Hepatocyte (in vitro differentiated cells): ENCODE measurements around the gene TOGARAM2. TPM values are rescaled to one million over a fixed set of nuclear protein-coding genes. Genes with fewer than 3 reads are reported as not detected.

Experiments
- DNase-seq: peaks from one replicate; pipeline ENCODE4 v3.0.0-alpha.2; 2016; ENCODE audit warnings: low spot score
- H2AFZ ChIP-seq: fragments of 200-600 bp; sonication (generic); 2 replicates; pipeline ENCODE4 v1.6.0; 2016; ENCODE audit warnings: antibody characterized with exemption, mild to moderate bottlenecking
- H3K27ac ChIP-seq: fragments of 200-600 bp; sonication (generic); 2 replicates; pipeline ENCODE4 v1.5.1; 2016; ENCODE audit warnings: mild to moderate bottlenecking
- H3K27me3 ChIP-seq: fragments of 200-600 bp; sonication (generic); 2 replicates; pipeline ENCODE4 v1.6.1; 2016
- H3K36me3 ChIP-seq: fragments of 200-600 bp; sonication (generic); replicated peaks from 2 replicates; pipeline ENCODE4 v1.5.1; 2016; ENCODE audit warnings: low read depth; ENCODE audit not compliant: insufficient read depth
- H3K4me1 ChIP-seq: fragments of 200-600 bp; sonication (generic); 2 replicates; pipeline ENCODE4 v1.5.1; 2016; ENCODE audit warnings: mild to moderate bottlenecking, moderate library complexity; ENCODE audit not compliant: insufficient read depth
- H3K4me2 ChIP-seq: fragments of 200-600 bp; sonication (generic); 2 replicates; pipeline ENCODE4 v1.6.0; 2016
- H3K4me3 ChIP-seq: fragments of 200-600 bp; sonication (generic); 2 replicates; pipeline ENCODE4 v1.5.1; 2016; ENCODE audit warnings: mild to moderate bottlenecking
- H3K79me2 ChIP-seq: fragments of 200-600 bp; sonication (generic); 2 replicates; pipeline ENCODE4 v1.6.0; 2017; ENCODE audit warnings: mild to moderate bottlenecking
- H3K9me2 ChIP-seq: fragments of 200-600 bp; sonication (generic); replicated peaks from 2 replicates; pipeline ENCODE4 v1.6.0; 2017; ENCODE audit warnings: mild to moderate bottlenecking; ENCODE audit not compliant: insufficient read depth
- H3K9me3 ChIP-seq: fragments of 200-600 bp; sonication (generic); 2 replicates; pipeline ENCODE4 v1.5.1; 2016; ENCODE audit warnings: low read depth, mild to moderate bottlenecking
- H4K20me1 ChIP-seq: fragments of 200-600 bp; sonication (generic); 2 replicates; pipeline ENCODE4 v1.6.0; 2016; ENCODE audit warnings: mild to moderate bottlenecking; ENCODE audit not compliant: insufficient read depth, poor library complexity, severe bottlenecking
- EZH2 ChIP-seq: fragments of 200-600 bp; sonication (generic); IDR thresholded peaks from 2 replicates; pipeline ENCODE4 v1.6.1; 2016; ENCODE audit warnings: antibody characterized with exemption, mild to moderate bottlenecking, borderline replicate concordance
- EZH2phosphoT487 ChIP-seq: fragments of 200-600 bp; sonication (generic); IDR thresholded peaks from one replicate; pipeline ENCODE4 v1.6.1; 2018; ENCODE audit warnings: antibody characterized with exemption, mild to moderate bottlenecking, low read depth, moderate library complexity; ENCODE audit not compliant: unreplicated experiment, severe bottlenecking
- WGBS: methylation state at CpG from one replicate; pipeline ENCODE4 v1.1.6; 2016; ENCODE audit warnings: low lambda C conversion rate; ENCODE audit errors: missing lambda C conversion rate; 5-methylcytosine and 5-hydroxymethylcytosine counted together
- polyA plus RNA-seq: library from polyadenylated mRNA; unstranded; fragments of >200 nt; fragmentation: Nextera tagmentation; extraction: Ambion mirVana; gene quantifications from 2 replicates; pipeline ENCODE4 v1.2.1, GENCODE V29; 2016
- total RNA-seq: library from RNA; depleted of rRNA; stranded (reverse); fragments of >200 nt; gene quantifications from 2 replicates; pipeline ENCODE4 v1.2.3, GENCODE V29; 2014
- TF ChIP-seq, protein P1 (sequence below): fragments of 200-600 bp; sonication (generic); IDR thresholded peaks from 2 replicates; pipeline ENCODE4 v1.5.1; 2016; ENCODE audit warnings: antibody characterized with exemption, mild to moderate bottlenecking; ENCODE audit not compliant: poor library complexity

The TOGARAM2 gene
- total and polyA plus RNA-seq, 2 experiments from 2014 or later: 0.47 to 1.3 TPM

- TF ChIP-seq EZH2phosphoT487: no peak
- TF ChIP-seq, protein P1, sequence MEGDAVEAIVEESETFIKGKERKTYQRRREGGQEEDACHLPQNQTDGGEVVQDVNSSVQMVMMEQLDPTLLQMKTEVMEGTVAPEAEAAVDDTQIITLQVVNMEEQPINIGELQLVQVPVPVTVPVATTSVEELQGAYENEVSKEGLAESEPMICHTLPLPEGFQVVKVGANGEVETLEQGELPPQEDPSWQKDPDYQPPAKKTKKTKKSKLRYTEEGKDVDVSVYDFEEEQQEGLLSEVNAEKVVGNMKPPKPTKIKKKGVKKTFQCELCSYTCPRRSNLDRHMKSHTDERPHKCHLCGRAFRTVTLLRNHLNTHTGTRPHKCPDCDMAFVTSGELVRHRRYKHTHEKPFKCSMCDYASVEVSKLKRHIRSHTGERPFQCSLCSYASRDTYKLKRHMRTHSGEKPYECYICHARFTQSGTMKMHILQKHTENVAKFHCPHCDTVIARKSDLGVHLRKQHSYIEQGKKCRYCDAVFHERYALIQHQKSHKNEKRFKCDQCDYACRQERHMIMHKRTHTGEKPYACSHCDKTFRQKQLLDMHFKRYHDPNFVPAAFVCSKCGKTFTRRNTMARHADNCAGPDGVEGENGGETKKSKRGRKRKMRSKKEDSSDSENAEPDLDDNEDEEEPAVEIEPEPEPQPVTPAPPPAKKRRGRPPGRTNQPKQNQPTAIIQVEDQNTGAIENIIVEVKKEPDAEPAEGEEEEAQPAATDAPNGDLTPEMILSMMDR: no peak
- TF ChIP-seq EZH2: no peak
- no peak overlapping the region for H2AFZ ChIP-seq
- no peak for DNase-seq
- WGBS: 89% methylated on average over 16 of the region's 17 CpGs
- no peaks in the 10 kb centered on the region for H3K9me2 ChIP-seq
- no peak overlapping the region for H3K4me3 ChIP-seq
- H3K9me3 ChIP-seq: no peaks in the 10 kb centered on the region
- H3K79me2 ChIP-seq: no peaks in the 10 kb centered on the region
- H3K4me2 ChIP-seq: no peak overlapping the region
- no peaks in the 10 kb centered on the region for H4K20me1 ChIP-seq
- no peaks in the 10 kb centered on the region for H3K27me3 ChIP-seq
- H3K36me3 ChIP-seq: no peaks in the 10 kb centered on the region
- H3K27ac ChIP-seq: no peak overlapping the region
- peaks cover 4% of the 10 kb centered on the region for H3K4me1 ChIP-seq
Measured at GRCh38 chr2:28997847-28998735, 17.0 kb downstream of the TOGARAM2 start.

DNA sequence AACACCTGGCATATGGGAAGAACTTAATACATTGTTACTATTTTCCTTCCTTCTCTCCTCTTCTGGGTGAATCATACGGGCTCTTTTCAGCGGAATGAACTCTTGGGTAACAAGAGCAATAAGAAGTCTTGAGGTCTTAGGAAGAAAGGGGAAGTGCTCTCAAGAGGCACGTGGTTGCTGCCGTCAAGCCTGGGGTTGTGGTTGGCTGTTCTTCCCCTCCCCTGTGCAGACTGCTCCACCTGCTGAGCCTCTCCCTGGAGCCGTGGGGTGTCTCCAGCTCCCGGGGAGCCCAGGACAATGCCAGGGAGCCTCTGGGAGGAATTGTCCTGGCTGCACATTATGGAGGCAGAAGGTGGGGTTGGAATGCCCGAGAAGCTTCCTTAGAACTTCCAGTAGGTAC, 19.4 kb downstream of the TOGARAM2 start:
- Histone ChIP-seq H3K9me2 (no peaks in the 10 kb centered on the region), H3K27ac (no peak overlapping the region), H3K36me3 (no peaks in the 10 kb centered on the region), H3K4me3 (no peak overlapping the region), H2AFZ (no peak overlapping the region), H3K4me1 (no peaks in the 10 kb centered on the region), H3K79me2 (no peaks in the 10 kb centered on the region), H3K27me3 (no peaks in the 10 kb centered on the region), H3K4me2 (no peak overlapping the region), H3K9me3 (no peaks in the 10 kb centered on the region), H4K20me1 (no peaks in the 10 kb centered on the region)
- DNase-seq: no peak
- 86% methylated on average over 7 of the region's 7 CpGs for WGBS
- TF ChIP-seq EZH2: no peak

DNA sequence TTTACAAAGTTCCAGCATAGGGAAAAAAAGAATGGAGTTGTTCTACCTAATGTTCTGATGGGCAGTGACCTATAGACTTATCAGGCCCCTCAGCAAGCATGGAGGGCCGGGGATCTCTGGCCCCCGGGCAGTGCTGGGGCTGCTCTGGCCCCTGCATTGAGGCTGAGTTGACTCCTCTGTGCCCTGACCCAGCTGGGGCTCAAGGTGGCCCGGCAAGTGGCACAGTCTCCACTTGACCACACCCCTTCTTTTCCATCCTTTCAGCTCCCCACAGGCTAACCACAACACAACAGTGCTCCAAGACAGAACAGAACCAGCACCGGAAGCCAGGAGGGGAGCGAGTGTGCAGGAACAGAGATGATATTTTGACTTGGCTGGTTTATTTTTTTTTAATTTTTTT, 19.9 kb downstream of the TOGARAM2 start:
- DNase-seq: no peak
- Histone ChIP-seq H3K4me1 (no peaks in the 10 kb centered on the region), H3K4me3 (no peak overlapping the region), H3K9me3 (no peaks in the 10 kb centered on the region), H3K9me2 (no peaks in the 10 kb centered on the region), H4K20me1 (no peaks in the 10 kb centered on the region), H3K79me2 (no peaks in the 10 kb centered on the region), H3K36me3 (no peaks in the 10 kb centered on the region), H2AFZ (no peak overlapping the region), H3K27me3 (no peaks in the 10 kb centered on the region), H3K27ac (no peak overlapping the region), H3K4me2 (no peak overlapping the region)
- TF ChIP-seq, protein P1: no peak
- 93% methylated on average over 5 of the region's 5 CpGs for WGBS

DNA sequence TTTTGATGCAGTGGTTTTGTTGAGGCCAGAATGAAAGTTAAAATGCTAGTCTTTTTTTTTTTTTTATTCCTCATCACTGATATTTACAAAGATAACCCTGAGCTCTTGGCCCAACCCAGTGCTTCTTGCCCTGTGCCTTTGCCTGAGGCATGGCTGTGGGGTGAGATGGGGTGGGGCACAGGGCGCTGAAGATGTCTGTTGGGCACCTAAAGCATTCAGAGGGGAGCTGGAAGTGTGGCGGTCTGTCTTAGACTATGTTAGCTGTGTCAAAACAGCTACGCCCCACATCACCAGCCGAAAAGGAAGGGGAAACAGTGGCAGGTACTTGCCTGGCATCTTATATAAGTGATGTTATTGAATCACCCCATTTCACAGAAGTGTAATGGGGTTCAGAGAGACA, 20.7 kb downstream of the TOGARAM2 start:
- Histone ChIP-seq H3K9me3 (no peaks in the 10 kb centered on the region), H3K4me3 (no peak overlapping the region), H3K9me2 (no peaks in the 10 kb centered on the region), H3K4me1 (no peaks in the 10 kb centered on the region), H3K4me2 (no peak overlapping the region), H3K36me3 (no peaks in the 10 kb centered on the region), H4K20me1 (no peaks in the 10 kb centered on the region), H3K27me3 (no peaks in the 10 kb centered on the region), H3K27ac (no peak overlapping the region), H3K79me2 (no peaks in the 10 kb centered on the region), H2AFZ (no peak overlapping the region)
- no peak for DNase-seq
- TF ChIP-seq EZH2phosphoT487 (no peak), EZH2 (no peak)
- TF ChIP-seq, protein P1: no peak
- 91% methylated on average over 4 of the region's 4 CpGs for WGBS
